ENCODE measurements around the gene XYLT1.
"Not testable (repeated sequence)": the region's sequence is repeated elsewhere in the genome, so short reads cannot be mapped to it uniquely, and the experiment has no call there.

Gene XYLT1

GRCh38 chr16:17312094-17312710 lies 158.6 kb downstream of the XYLT1 start:
- no peak for DNase-seq (ENCODE audit: low read depth, low spot score)

- DNase-seq (ENCODE audit: low read depth, low spot score) = no peak
These were observed 159.2 kb downstream of the XYLT1 start for GRCh38 chr16:17311333-17312093.

- no peak for DNase-seq (ENCODE audit: low read depth, low spot score)
These were observed 161.2 kb downstream of the XYLT1 start for GRCh38 chr16:17309510-17309909.

GRCh38 chr16:17308186-17308585 lies 162.6 kb downstream of the XYLT1 start:
- no peak for DNase-seq (ENCODE audit: low read depth, low spot score)

- no peak for DNase-seq (ENCODE audit: low read depth, low spot score)
These were observed 163.3 kb downstream of the XYLT1 start for GRCh38 chr16:17307504-17307903.

GRCh38 chr16:17306745-17307144 lies 164.0 kb downstream of the XYLT1 start:
- no peak for DNase-seq (ENCODE audit: low read depth, low spot score)

GRCh38 chr16:17306211-17306610 lies 164.5 kb downstream of the XYLT1 start:
- not testable (repeated sequence) for DNase-seq (ENCODE audit: low read depth, low spot score)

GRCh38 chr16:17305694-17306093 lies 165.1 kb downstream of the XYLT1 start:
- DNase-seq (ENCODE audit: low read depth, low spot score) = no peak

GRCh38 chr16:17304491-17305119 lies 166.2 kb downstream of the XYLT1 start:
- no peak for DNase-seq (ENCODE audit: low read depth, low spot score)

GRCh38 chr16:17304106-17304490 lies 166.7 kb downstream of the XYLT1 start:
- no peak for DNase-seq (ENCODE audit: low read depth, low spot score)

- DNase-seq (ENCODE audit: low read depth, low spot score) = no peak
These were observed 167.7 kb downstream of the XYLT1 start for GRCh38 chr16:17303101-17303500.

- no peak for DNase-seq (ENCODE audit: low read depth, low spot score)
These were observed 168.1 kb downstream of the XYLT1 start for GRCh38 chr16:17302620-17303019.

GRCh38 chr16:17302214-17302613 lies 168.5 kb downstream of the XYLT1 start:
- no peak for DNase-seq (ENCODE audit: low read depth, low spot score)

- DNase-seq (ENCODE audit: low read depth, low spot score) = no peak
These were observed 169.1 kb downstream of the XYLT1 start for GRCh38 chr16:17301593-17302135.

- no peak for DNase-seq (ENCODE audit: low read depth, low spot score)
These were observed 169.6 kb downstream of the XYLT1 start for GRCh38 chr16:17301184-17301583.

- no peak for DNase-seq (ENCODE audit: low read depth, low spot score)
These were observed 171.0 kb downstream of the XYLT1 start for GRCh38 chr16:17299790-17300189.

GRCh38 chr16:17298238-17298637 lies 172.5 kb downstream of the XYLT1 start:
- DNase-seq (ENCODE audit: low read depth, low spot score) = no peak

GRCh38 chr16:17296431-17296830 lies 174.3 kb downstream of the XYLT1 start:
- no peak for DNase-seq (ENCODE audit: low read depth, low spot score)

GRCh38 chr16:17295948-17296347 lies 174.8 kb downstream of the XYLT1 start:
- no peak for DNase-seq (ENCODE audit: low read depth, low spot score)

GRCh38 chr16:17294856-17295255 lies 175.9 kb downstream of the XYLT1 start:
- DNase-seq (ENCODE audit: low read depth, low spot score) = no peak

GRCh38 chr16:17293813-17294558 lies 176.8 kb downstream of the XYLT1 start:
- no peak for DNase-seq (ENCODE audit: low read depth, low spot score)

GRCh38 chr16:17291289-17291688 lies 179.5 kb downstream of the XYLT1 start:
- DNase-seq (ENCODE audit: low read depth, low spot score) = no peak
